Measurements from ENCODE around the gene PPHLN1. TPM values are rescaled to one million over a fixed set of nuclear protein-coding genes. Genes with fewer than 3 reads are reported as not detected.

Gene PPHLN1
- total and polyA plus RNA-seq, 2 of the 8 experiments (the other 6 are each of a cell fraction or from before 2014, with no cell fraction given) = 34.3 to 71.6 TPM

- H3K18ac ChIP-seq (ENCODE audit: extremely low read depth, low read length) = no peak overlapping the region
- 98% methylated on average over 3 of the region's 3 CpGs; no CpG with 5 or more reads in 1 of the 2 experiments for WGBS, 2 experiments (ENCODE audit: extremely low coverage in 1 of 2, insufficient coverage in 1 of 2, insufficient read length in 1 of 2, insufficient replicate concordance in 2 of 2, low coverage in 1 of 2, low lambda C conversion rate in 2 of 2, missing lambda C conversion rate in 1 of 2)
- peaks cover 14 to 82% (median 27%) of the 10 kb centered on the region in 4 experiments for H3K36me3 ChIP-seq (ENCODE audit: control insufficient read depth in 2 of 4, insufficient read depth in 4 of 4, low read length in 3 of 4)
- no peak for DNase-seq (ENCODE audit: low read depth in 1 of 2, low spot score in 2 of 2)
- no peak overlapping the region for H3K9ac ChIP-seq (replicated peaks in 1 of 4; ENCODE audit: extremely low read depth in 1 of 4, low read depth in 3 of 4, low read length in 3 of 4)
- no peaks in the 10 kb centered on the region for H3K23me2 ChIP-seq (ENCODE audit: low read depth, low read length)
- peaks cover 4 to 6% of the 10 kb centered on the region in 2 experiments for H4K20me1 ChIP-seq (replicated peaks in 1 of 2; ENCODE audit: control insufficient read depth in 1 of 2, insufficient read depth in 2 of 2, low read length in 2 of 2)
- H2BK15ac ChIP-seq (ENCODE audit: low read length) = no peak overlapping the region
- H3K56ac ChIP-seq (replicated peaks; ENCODE audit: insufficient read length, low read depth, low read length) = no peak overlapping the region
- H4K8ac ChIP-seq (ENCODE audit: extremely low read depth, insufficient read depth, low read length) = no peak overlapping the region
- CTCF ChIA-PET (ENCODE audit: partially characterized antibody) = interaction anchor here (1.2 kb wide), 2 partner anchors 20 to 820 kb away, joined by 3 read pairs; no protein-coding TSS in a partner anchor
- H2BK5ac ChIP-seq (ENCODE audit: low read depth, low read length) = no peak overlapping the region
- H4K91ac ChIP-seq (replicated peaks; ENCODE audit: insufficient read length, low read length) = no peak overlapping the region
- H3K9me3 ChIP-seq (ENCODE audit: insufficient read depth in 2 of 2, low read depth in 1 of 2, low read length in 1 of 2) = no peaks in the 10 kb centered on the region
- no peak overlapping the region for H4K5ac ChIP-seq (ENCODE audit: insufficient read length, low read depth, low read length)
- peaks cover 0 to 15% (median 7%) of the 10 kb centered on the region in 4 experiments; a peak in 3 of 7 replicates for H3K4me1 ChIP-seq (replicated peaks in 1 of 4; ENCODE audit: control insufficient read depth in 3 of 4, insufficient read depth in 4 of 4, low read length in 3 of 4)
- H3K4ac ChIP-seq (replicated peaks; ENCODE audit: insufficient read length, low read depth, low read length) = no peak overlapping the region
- FAIRE-seq = no peak
- H3K4me2 ChIP-seq (ENCODE audit: insufficient read depth in 1 of 2, low read depth in 2 of 2, low read length in 2 of 2) = no peak overlapping the region
- no peak overlapping the region for H3K27ac ChIP-seq (ENCODE audit: low read depth, low read length)
- H3K27me3 ChIP-seq (replicated peaks in 1 of 4; ENCODE audit: control insufficient read depth in 3 of 4, extremely low read depth in 1 of 4, insufficient read depth in 3 of 4, low read length in 3 of 4) = no peaks in the 10 kb centered on the region
- H3K4me3 ChIP-seq (ENCODE audit: extremely low read depth in 1 of 4, insufficient read depth in 2 of 4, low read depth in 3 of 4, low read length in 4 of 4) = no peak overlapping the region
- no peaks in the 10 kb centered on the region; the same call in 1 of the 2 replicates for H3K79me1 ChIP-seq (ENCODE audit: low read depth, low read length)
- no peak overlapping the region for H2AK5ac ChIP-seq (ENCODE audit: low read depth, low read length)
- no peak overlapping the region for H3K14ac ChIP-seq (ENCODE audit: insufficient read length)
- H2AFZ ChIP-seq (ENCODE audit: low read length) = no peak overlapping the region
- POLR2A ChIA-PET (ENCODE audit: partially characterized antibody) = interaction anchor here (0.9 to 5.5 kb wide), 6 partner anchors 9 to 58 kb away, joined by 3 to 21 read pairs (median 4); no protein-coding TSS in a partner anchor
- no peak overlapping the region for H2BK120ac ChIP-seq (replicated peaks; ENCODE audit: low read depth, low read length)
- H3K79me2 ChIP-seq (ENCODE audit: control insufficient read depth in 1 of 2, insufficient read depth in 2 of 2, low read length in 2 of 2) = peaks cover 0 to 11% of the 10 kb centered on the region in 2 experiments; a peak in 1 of 4 replicates
- H2BK12ac ChIP-seq (ENCODE audit: low read depth, low read length) = no peak overlapping the region
- no peak overlapping the region for H2BK20ac ChIP-seq (ENCODE audit: low read length)
- no peak overlapping the region for H3K23ac ChIP-seq (ENCODE audit: insufficient read length)
- TF ChIP-seq HDAC6 (IDR thresholded peaks at IDR 0.05; ENCODE audit: low read depth, low read length) = no peak
- no peak for TF ChIP-seq TBP (IDR thresholded peaks at IDR 0.05; ENCODE audit: low read depth, low read length)
- TF ChIP-seq RAD21 (IDR thresholded peaks at IDR 0.05 in 1 of 2, conservative IDR thresholded peaks at IDR 0.05 in 1 of 2; ENCODE audit: low read depth in 2 of 2, low read length in 2 of 2) = no peak
- no peak for TF ChIP-seq NRF1 (IDR thresholded peaks at IDR 0.05; ENCODE audit: low read depth, low read length)
Measured at GRCh38 chr12:42462486-42462885, 136.5 kb downstream of the PPHLN1 start.

All from H1 (cell line).